ENCODE measurements around the gene MAN2B2. TPM values are rescaled to one million over a fixed set of nuclear protein-coding genes. Genes with fewer than 3 reads are reported as not detected.

Gene MAN2B2
- total and polyA plus RNA-seq, 9 of the 15 experiments (the other 6 are each of a cell fraction or from before 2014, with no cell fraction given), result 0.21 to 8.8 (median 3.7) TPM

GRCh38 chr4:6632125-6632524, 57.1 kb downstream of the MAN2B2 start:
- Histone ChIP-seq H3K9me1 (ENCODE audit: control insufficient read depth, insufficient read depth, low read length) (no peaks in the 10 kb centered on the region), H3K9me3 (replicated peaks; ENCODE audit: control insufficient read depth, insufficient read depth, low read depth, low read length) (no peaks in the 10 kb centered on the region; the same call in 1 of the 2 replicates), H3K9ac (ENCODE audit: insufficient read depth in 1 of 2, low read depth in 2 of 2, low read length in 2 of 2) (no peak overlapping the region), H4K20me1 (replicated peaks; ENCODE audit: control insufficient read depth, insufficient read depth, low read length) (no peaks in the 10 kb centered on the region), H3K27me3 (ENCODE audit: control insufficient read depth in 2 of 2, insufficient read depth in 2 of 2, low read length in 2 of 2) (no peaks in the 10 kb centered on the region), H3K79me2 (ENCODE audit: control insufficient read depth, insufficient read depth, low read length) (no peaks in the 10 kb centered on the region), H2AFZ (ENCODE audit: low read depth, low read length) (no peak overlapping the region), H3K27ac (ENCODE audit: extremely low read depth, low read depth, low read length) (no peak overlapping the region), H3K4me1 (replicated peaks in 1 of 2; ENCODE audit: control insufficient read depth in 2 of 2, insufficient read depth in 2 of 2, low read length in 2 of 2) (peaks cover 0 to 10% of the 10 kb centered on the region in 2 experiments; a peak in 4 of 5 replicates), H3K4me2 (ENCODE audit: insufficient read depth, low read length) (no peak overlapping the region), H3K4me3 (no peak overlapping the region), H3K36me3 (ENCODE audit: control insufficient read depth, insufficient read depth, low read length) (no peaks in the 10 kb centered on the region)
- ATAC-seq, result no peak
- no peak for FAIRE-seq
- 57% methylated on average over 4 of the region's 4 CpGs for WGBS (ENCODE audit: insufficient coverage, low coverage, missing lambda C conversion rate)
- in situ Hi-C loops (cut with MboI), result no loop called here
- no peak for TF ChIP-seq GATAD2B (IDR thresholded peaks at IDR 0.05; ENCODE audit: borderline replicate concordance)
- TF ChIP-seq U2AF2 (optimal IDR thresholded peaks at IDR 0.05; ENCODE audit: low read depth, low read length), result no peak
- no peak for TF ChIP-seq MBD2 (IDR thresholded peaks at IDR 0.05; ENCODE audit: borderline replicate concordance, low read depth)
- TF ChIP-seq, protein P1, sequence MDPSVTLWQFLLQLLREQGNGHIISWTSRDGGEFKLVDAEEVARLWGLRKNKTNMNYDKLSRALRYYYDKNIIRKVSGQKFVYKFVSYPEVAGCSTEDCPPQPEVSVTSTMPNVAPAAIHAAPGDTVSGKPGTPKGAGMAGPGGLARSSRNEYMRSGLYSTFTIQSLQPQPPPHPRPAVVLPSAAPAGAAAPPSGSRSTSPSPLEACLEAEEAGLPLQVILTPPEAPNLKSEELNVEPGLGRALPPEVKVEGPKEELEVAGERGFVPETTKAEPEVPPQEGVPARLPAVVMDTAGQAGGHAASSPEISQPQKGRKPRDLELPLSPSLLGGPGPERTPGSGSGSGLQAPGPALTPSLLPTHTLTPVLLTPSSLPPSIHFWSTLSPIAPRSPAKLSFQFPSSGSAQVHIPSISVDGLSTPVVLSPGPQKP (CRISPR knock-in tag; IDR thresholded peaks at IDR 0.05), result no peak
- no peak for TF ChIP-seq BCL6 (CRISPR knock-in tag; IDR thresholded peaks at IDR 0.05)
- BruUV-seq (replicated peaks), result no TSS peak
- no peak for DNase-seq (ENCODE audit: extremely low read depth in 1 of 4, low spot score in 3 of 4)
- intact Hi-C loops (cut with micrococcal nuclease), result no loop called here
- CTCF ChIA-PET (ENCODE audit: low intra/inter-chr PET ratio), result no interaction called here
- POLR2A ChIA-PET, result no interaction called here

Data from K562 (cell line).